Panc1 (cell line): ENCODE results near the gene MEGF11.

Source experiments
- CTCF ChIP-seq: fragments of 450-650 bp; IDR thresholded peaks from 2 replicates; pipeline ENCODE4 v1.5.1; 2017; ENCODE audit warnings: mild to moderate bottlenecking
- POLR2AphosphoS5 ChIP-seq: IDR thresholded peaks from 2 replicates; pipeline ENCODE4 v1.6.1; 2012; ENCODE audit warnings: mild to moderate bottlenecking, low read depth, low read length, moderate library complexity
- REST ChIP-seq, 2 experiments: IDR thresholded peaks; 2 replicates each; pipeline ENCODE4 v1.6.1; 2011 to 2012; ENCODE audit warnings: low read depth in 2 of 2, control low read depth in 1 of 2, low read length in 1 of 2, mild to moderate bottlenecking in 1 of 2, moderate library complexity in 1 of 2; ENCODE audit not compliant: insufficient read depth in 1 of 2
- SIN3A ChIP-seq: IDR thresholded peaks from 2 replicates; pipeline ENCODE4 v1.6.1; 2012; ENCODE audit warnings: low read depth, mild to moderate bottlenecking, low read length, moderate library complexity, borderline replicate concordance; ENCODE audit not compliant: insufficient read depth
- TCF7L2 ChIP-seq: IDR thresholded peaks from 2 replicates; pipeline ENCODE4 v1.6.1; 2011; ENCODE audit warnings: mild to moderate bottlenecking, low read depth, low read length, inconsistent platforms

GRCh38 chr15:65964792-65965433 lies 288.6 kb downstream of the MEGF11 start:
- TF ChIP-seq CTCF = no peak
- TF ChIP-seq POLR2AphosphoS5 = no peak
- TF ChIP-seq REST (IDR thresholded peaks at IDR 0.05; ENCODE audit: insufficient read depth in 1 of 2, low read depth in 2 of 2, low read length in 1 of 2) = no peak
- TF ChIP-seq TCF7L2 = no peak
- no peak for TF ChIP-seq SIN3A
